IgD-negative memory B cell (primary cell): Measurements from ENCODE around the gene JAM2. TPM values are rescaled to one million over a fixed set of nuclear protein-coding genes. Genes with fewer than 3 reads are reported as not detected.

Experiments
- H3K27ac Mint-ChIP-seq, 3 donors: one replicate each; pipeline ENCODE4 v1.8.0; 2020 to 2022; ENCODE audit warnings: mild to moderate bottlenecking in 3 of 3, mixed read lengths in 3 of 3, moderate library complexity in 1 of 3
- H3K27me3 Mint-ChIP-seq: one replicate; pipeline ENCODE4 v1.8.0; 2021; ENCODE audit warnings: mixed read lengths
- H3K36me3 Mint-ChIP-seq: one replicate; pipeline ENCODE4 v1.8.0; 2020; ENCODE audit warnings: mild to moderate bottlenecking, mixed read lengths
- H3K4me1 Mint-ChIP-seq, 3 donors: one replicate each; pipeline ENCODE4 v1.8.0; 2020 to 2022; ENCODE audit warnings: mixed read lengths in 3 of 3, mild to moderate bottlenecking in 1 of 3
- H3K4me3 Mint-ChIP-seq, 4 donors: one replicate each; pipeline ENCODE4 v1.8.0; 2020 to 2022; ENCODE audit warnings: mild to moderate bottlenecking in 4 of 4, mixed read lengths in 4 of 4, moderate library complexity in 3 of 4
- H3K9me3 Mint-ChIP-seq, 3 donors: one replicate each; pipeline ENCODE4 v1.8.0; 2020 to 2021; ENCODE audit warnings: mixed read lengths in 3 of 3, mild to moderate bottlenecking in 1 of 3
- polyA plus RNA-seq: library from polyadenylated mRNA; unstranded; fragments of 300-500 nt; fragmentation: Illumina TruSeq; gene quantifications from one replicate; pipeline ENCODE4 v1.2.3, GENCODE V29; 2021

Gene JAM2
- polyA plus RNA-seq, 1 donor from 2014 or later: 0.15 TPM

GRCh38 chr21:25637851-25638659, 1.0 kb upstream of the JAM2 start:
- Mint-ChIP-seq H3K36me3 (peaks cover 2% of the 10 kb centered on the region), H3K27ac (peak overlapping the region in 1 of 3 donors; percentile 53), H3K4me1 (peaks cover 15 to 21% (median 15%) of the 10 kb centered on the region in 3 donors), H3K4me3 (peak overlapping the region; percentile 79 to 96 (median 88)), H3K9me3 (no peaks in the 10 kb centered on the region), H3K27me3 (peaks cover 12% of the 10 kb centered on the region)

- Mint-ChIP-seq H3K9me3 (no peaks in the 10 kb centered on the region), H3K27ac (peak overlapping the region in 1 of 3 donors; percentile 15), H3K27me3 (peaks cover 12% of the 10 kb centered on the region), H3K36me3 (peaks cover 4% of the 10 kb centered on the region), H3K4me1 (peaks cover 15 to 21% (median 15%) of the 10 kb centered on the region in 3 donors), H3K4me3 (peak overlapping the region; percentile 79 to 96 (median 88))
These were observed 618 bp downstream of the JAM2 start for GRCh38 chr21:25639551-25640201.

- no peaks in the 10 kb centered on the region for H3K9me3 Mint-ChIP-seq
- H3K27me3 Mint-ChIP-seq: peaks cover 12% of the 10 kb centered on the region
- peak overlapping the region; percentile 79 to 96 (median 88) for H3K4me3 Mint-ChIP-seq
- peaks cover 3% of the 10 kb centered on the region for H3K36me3 Mint-ChIP-seq
- peak overlapping the region in 1 of 3 donors; percentile 15 for H3K27ac Mint-ChIP-seq
- peaks cover 15 to 21% (median 16%) of the 10 kb centered on the region in 3 donors for H3K4me1 Mint-ChIP-seq
These were observed 1.3 kb downstream of the JAM2 start for GRCh38 chr21:25640202-25640942.

- H3K9me3 Mint-ChIP-seq: no peaks in the 10 kb centered on the region
- peak overlapping the region; percentile 79 to 96 (median 88) for H3K4me3 Mint-ChIP-seq
- peaks cover 15 to 21% (median 18%) of the 10 kb centered on the region in 3 donors for H3K4me1 Mint-ChIP-seq
- peaks cover 2% of the 10 kb centered on the region for H3K36me3 Mint-ChIP-seq
- no peak overlapping the region for H3K27ac Mint-ChIP-seq
- peaks cover 12% of the 10 kb centered on the region for H3K27me3 Mint-ChIP-seq
These were observed 1.9 kb downstream of the JAM2 start for GRCh38 chr21:25640943-25641292.

DNA sequence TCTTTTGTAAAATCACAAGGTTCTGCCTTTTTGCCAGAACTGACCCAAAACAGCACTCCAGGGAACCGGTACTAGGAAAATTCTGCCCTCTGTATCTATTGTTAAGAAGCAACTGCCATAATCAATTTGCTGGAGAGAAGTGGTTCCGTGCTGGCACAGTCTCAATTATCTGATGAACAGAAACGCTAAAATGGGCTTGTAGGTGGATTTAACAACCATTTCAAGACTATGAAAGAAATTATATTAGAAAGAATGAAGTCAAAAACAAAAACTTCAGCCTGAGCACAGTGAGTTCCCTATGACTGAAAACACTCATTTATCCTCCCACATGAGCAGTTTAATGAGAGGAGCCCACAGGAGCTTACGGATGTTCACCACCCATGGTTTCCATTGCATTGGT, 4.4 kb downstream of the JAM2 start:
- H3K4me3 Mint-ChIP-seq: no peak overlapping the region
- no peak overlapping the region for H3K27ac Mint-ChIP-seq
- H3K27me3 Mint-ChIP-seq: peaks cover 6% of the 10 kb centered on the region
- no peaks in the 10 kb centered on the region for H3K9me3 Mint-ChIP-seq
- peaks cover 21 to 30% (median 27%) of the 10 kb centered on the region in 3 donors for H3K4me1 Mint-ChIP-seq
- peaks cover 2% of the 10 kb centered on the region for H3K36me3 Mint-ChIP-seq

DNA sequence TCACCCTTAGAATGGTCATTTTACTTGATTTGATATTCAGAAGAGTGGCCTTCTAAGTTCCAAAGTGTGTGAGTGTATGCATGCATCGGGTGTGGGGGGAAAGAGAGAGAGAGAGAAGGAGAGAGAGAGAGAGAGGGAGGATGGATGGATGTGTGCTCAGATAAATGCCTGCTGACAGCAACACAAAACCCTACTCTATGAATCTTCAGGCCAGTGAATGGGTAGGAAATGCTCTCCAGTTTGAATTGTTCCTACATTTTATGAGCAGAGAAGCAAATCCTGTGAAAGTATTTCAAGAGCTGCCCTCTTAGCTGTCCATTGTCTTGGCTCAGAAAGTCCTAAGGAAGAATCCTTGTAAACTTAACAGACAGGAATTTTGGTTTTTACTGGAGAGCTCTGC, 7.4 kb downstream of the JAM2 start:
- Mint-ChIP-seq H3K27me3 (peaks cover 2% of the 10 kb centered on the region), H3K9me3 (no peaks in the 10 kb centered on the region), H3K4me3 (no peak overlapping the region), H3K4me1 (peaks cover 7 to 18% (median 15%) of the 10 kb centered on the region in 3 donors), H3K27ac (peak overlapping the region in 1 of 3 donors; percentile 2), H3K36me3 (peaks cover 2% of the 10 kb centered on the region)

- peaks cover 2% of the 10 kb centered on the region for H3K27me3 Mint-ChIP-seq
- no peaks in the 10 kb centered on the region for H3K9me3 Mint-ChIP-seq
- H3K4me1 Mint-ChIP-seq: peaks cover 7 to 18% (median 15%) of the 10 kb centered on the region in 3 donors
- no peak overlapping the region for H3K27ac Mint-ChIP-seq
- peak overlapping the region in 2 of 4 donors; percentile 0 to 37 for H3K4me3 Mint-ChIP-seq
- peaks cover 2% of the 10 kb centered on the region for H3K36me3 Mint-ChIP-seq
These were observed 8.6 kb downstream of the JAM2 start for GRCh38 chr21:25647647-25648046.

- H3K4me1 Mint-ChIP-seq: peaks cover 7 to 18% (median 15%) of the 10 kb centered on the region in 3 donors
- peaks cover 2% of the 10 kb centered on the region for H3K27me3 Mint-ChIP-seq
- no peak overlapping the region for H3K4me3 Mint-ChIP-seq
- H3K27ac Mint-ChIP-seq: no peak overlapping the region
- H3K9me3 Mint-ChIP-seq: no peaks in the 10 kb centered on the region
- peaks cover 2% of the 10 kb centered on the region for H3K36me3 Mint-ChIP-seq
These were observed 10.1 kb downstream of the JAM2 start for GRCh38 chr21:25649146-25649545.

GRCh38 chr21:25656412-25656811, 17.4 kb downstream of the JAM2 start:
- Mint-ChIP-seq H3K4me3 (no peak overlapping the region), H3K9me3 (no peaks in the 10 kb centered on the region), H3K27ac (no peak overlapping the region), H3K36me3 (no peaks in the 10 kb centered on the region), H3K27me3 (no peaks in the 10 kb centered on the region), H3K4me1 (no peaks in the 10 kb centered on the region)

DNA sequence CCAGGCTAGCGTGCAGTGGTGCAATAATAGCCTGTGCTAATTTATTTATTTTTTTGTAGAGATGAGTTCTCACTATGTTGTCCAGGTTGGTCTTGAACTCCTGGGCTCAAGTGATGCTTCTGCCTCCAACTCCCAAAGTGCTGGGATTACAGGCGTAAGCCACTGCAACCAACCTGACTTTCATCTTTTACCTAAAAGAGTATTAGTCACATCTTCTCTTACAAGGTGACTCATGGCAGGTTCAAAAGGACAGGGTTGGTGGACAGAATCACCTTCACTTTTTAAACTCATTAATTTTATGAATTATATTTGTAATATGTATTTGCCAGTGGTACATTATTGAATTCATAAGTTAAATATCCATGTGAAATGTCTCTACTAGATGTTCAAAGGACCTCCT, 18.1 kb downstream of the JAM2 start:
- no peak overlapping the region for H3K27ac Mint-ChIP-seq

GRCh38 chr21:25658427-25659035, 19.5 kb downstream of the JAM2 start:
- no peaks in the 10 kb centered on the region for H3K27me3 Mint-ChIP-seq
- no peaks in the 10 kb centered on the region for H3K4me1 Mint-ChIP-seq
- no peak overlapping the region for H3K4me3 Mint-ChIP-seq
- no peaks in the 10 kb centered on the region for H3K36me3 Mint-ChIP-seq
- no peak overlapping the region for H3K27ac Mint-ChIP-seq
- H3K9me3 Mint-ChIP-seq: no peaks in the 10 kb centered on the region

More for the DNA sequence above, 18.1 kb downstream of the JAM2 start:
- H3K36me3 Mint-ChIP-seq: no peaks in the 10 kb centered on the region
- H3K27me3 Mint-ChIP-seq: no peaks in the 10 kb centered on the region
- no peak overlapping the region for H3K4me3 Mint-ChIP-seq
- no peaks in the 10 kb centered on the region for H3K9me3 Mint-ChIP-seq
- no peaks in the 10 kb centered on the region for H3K4me1 Mint-ChIP-seq

DNA sequence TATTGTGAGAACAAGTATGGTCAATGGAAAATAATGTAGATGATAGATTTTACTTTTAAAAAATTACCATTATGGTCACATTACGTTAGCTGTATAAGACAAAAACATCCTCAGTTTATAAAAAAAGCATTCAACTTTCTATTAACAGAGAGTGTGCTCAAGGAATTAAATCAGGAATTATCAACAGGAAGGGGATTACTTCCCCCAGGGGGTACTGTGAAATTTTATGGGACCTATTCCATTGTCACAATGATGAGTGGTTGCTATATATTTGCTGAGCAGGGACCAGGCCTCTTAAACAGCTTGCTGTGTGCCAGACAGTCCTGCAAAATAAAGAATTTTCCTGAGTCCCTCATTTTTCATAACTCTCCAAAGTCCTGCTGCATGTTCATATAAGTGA, 21.2 kb downstream of the JAM2 start:
- Mint-ChIP-seq H3K27me3 (no peaks in the 10 kb centered on the region), H3K4me3 (no peak overlapping the region), H3K4me1 (no peaks in the 10 kb centered on the region), H3K9me3 (no peaks in the 10 kb centered on the region), H3K36me3 (no peaks in the 10 kb centered on the region), H3K27ac (no peak overlapping the region)

- Mint-ChIP-seq H3K9me3 (no peaks in the 10 kb centered on the region), H3K4me1 (no peaks in the 10 kb centered on the region), H3K27me3 (no peaks in the 10 kb centered on the region), H3K4me3 (no peak overlapping the region), H3K36me3 (no peaks in the 10 kb centered on the region), H3K27ac (no peak overlapping the region)
These were observed 25.5 kb downstream of the JAM2 start for GRCh38 chr21:25664491-25664931.

DNA sequence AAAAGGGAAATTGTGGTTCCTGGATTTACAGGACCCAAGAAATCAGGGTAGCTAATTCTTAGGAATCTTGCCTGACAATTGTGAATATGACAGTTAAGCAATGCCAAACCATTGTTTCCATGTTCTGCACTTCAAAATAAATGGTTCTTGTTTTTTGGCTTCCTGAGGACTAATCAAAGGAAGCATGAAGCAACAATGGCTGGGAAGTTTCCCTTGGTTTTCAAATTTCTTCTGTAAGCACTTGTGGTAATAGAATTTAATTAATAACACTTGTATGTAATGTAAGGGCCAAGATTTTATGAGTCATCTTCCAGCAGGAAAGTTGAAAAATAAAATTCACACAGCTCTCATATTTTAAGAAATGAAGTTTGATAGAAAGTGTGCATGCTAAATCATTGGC, 31.7 kb downstream of the JAM2 start:
- H3K4me1 Mint-ChIP-seq: no peaks in the 10 kb centered on the region
- no peak overlapping the region for H3K4me3 Mint-ChIP-seq

DNA sequence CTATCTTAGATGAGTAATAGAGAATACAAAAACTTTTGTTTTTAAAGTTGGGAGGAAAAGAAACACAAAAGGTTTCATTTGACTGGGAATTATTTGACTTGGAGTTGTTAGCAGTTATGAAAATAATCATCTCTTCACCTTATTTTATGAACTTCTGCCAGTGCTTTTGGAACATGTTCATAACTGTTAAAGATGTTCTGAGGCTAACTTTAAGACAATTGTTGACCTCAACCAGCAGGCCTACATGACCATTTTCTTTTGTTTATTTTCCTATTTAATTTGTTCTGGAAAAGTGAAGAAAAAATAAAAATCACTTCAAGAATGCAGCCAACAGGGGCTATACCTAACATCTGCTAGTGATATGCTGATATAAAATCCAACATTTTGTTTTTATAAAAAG, 37.4 kb downstream of the JAM2 start:
- peaks cover 0 to 4% (median 0%) of the 10 kb centered on the region in 3 donors for H3K4me1 Mint-ChIP-seq
- no peaks in the 10 kb centered on the region for H3K27me3 Mint-ChIP-seq
- no peak overlapping the region for H3K4me3 Mint-ChIP-seq
- H3K9me3 Mint-ChIP-seq: peaks cover 0 to 6% (median 0%) of the 10 kb centered on the region in 3 donors
- H3K27ac Mint-ChIP-seq: no peak overlapping the region
- no peaks in the 10 kb centered on the region for H3K36me3 Mint-ChIP-seq

More for the DNA sequence above, 31.7 kb downstream of the JAM2 start:
- Mint-ChIP-seq H3K36me3 (no peaks in the 10 kb centered on the region), H3K27ac (no peak overlapping the region), H3K27me3 (no peaks in the 10 kb centered on the region), H3K9me3 (peaks cover 0 to 6% (median 0%) of the 10 kb centered on the region in 3 donors)
